HCT116 (cell line): Measurements from ENCODE around the gene LEMD1. TPM values are rescaled to one million over a fixed set of nuclear protein-coding genes. Genes with fewer than 3 reads are reported as not detected.

Experiments used
- ATAC-seq: fragments of 200-7000 bp; cut with Tn5 transposase; 2 replicates; pipeline ENCODE4 v1.9.1; 2020; ENCODE audit warnings: mild to moderate bottlenecking, moderate library complexity
- BruUV-seq: library from RNA; stranded (reverse); fragments of 400-500 nt; replicated peaks from 2 replicates; lab custom pipeline; 2021; lab: Mats Ljungman, UMichigan
- CTCF ChIA-PET: fragments of 300-600 bp; sonication (Branson Sonifier 250); formaldehyde crosslinking; loops from one replicate; lab custom pipeline; 2021; ENCODE audit warnings: antibody characterized with exemption; lab: Charles Lee
- POLR2A ChIA-PET: fragments of 300-600, 350-600 bp; sonication (Branson Sonifier 250); formaldehyde crosslinking; loops from one replicate; lab custom pipeline; 2021; ENCODE audit warnings: antibody characterized with exemption; lab: Charles Lee
- RAD21 ChIA-PET, 2 experiments: fragments of 300-600 bp; sonication (Branson Sonifier 250); formaldehyde crosslinking; loops; one replicate each; lab custom pipeline; 2023; ENCODE audit warnings: low total read pairs in 2 of 2; ENCODE audit not compliant: uncharacterized antibody in 2 of 2, unreplicated experiment in 2 of 2, low non-redundant PET in 1 of 2; lab: Charles Lee
- DNase-seq: peaks from one replicate; pipeline ENCODE4 v3.0.0-alpha.2; 2010; ENCODE audit warnings: low read depth, low spot score
- H2AFZ ChIP-seq: fragments of 200-600 bp; shearing (Covaris generic), sonication (generic); 2 replicates; pipeline ENCODE4 v1.6.1; 2017; ENCODE audit warnings: low read depth, mixed run types, mixed read lengths, antibody characterized with exemption, low read length; ENCODE audit not compliant: poor library complexity, severe bottlenecking
- H3K27ac ChIP-seq: 2 replicates; pipeline ENCODE4 v1.5.1; 2012; ENCODE audit warnings: low read depth, low read length
- H3K27me3 ChIP-seq: fragments of 200-600 bp; sonication (generic); 2 replicates; pipeline ENCODE4 v1.6.1; 2016; ENCODE audit warnings: mixed run types, low read length, mixed read lengths; ENCODE audit not compliant: insufficient read depth
- H3K36me3 ChIP-seq, 2 experiments: fragments of 200-500 bp in 1 of 2; fragments of 200-600 bp in 1 of 2; sonication (Bioruptor generic) in 1 of 2; sonication (generic) in 1 of 2; 2 replicates each; pipeline versions ENCODE4 v1.5.1 to v1.6.1; 2014 to 2016; ENCODE audit warnings: low read length in 2 of 2, inconsistent platforms in 1 of 2, mixed read lengths in 1 of 2, mixed run types in 1 of 2; ENCODE audit not compliant: insufficient read depth in 2 of 2, control insufficient read depth in 1 of 2
- H3K4me1 ChIP-seq, 2 experiments: fragments of 200-600 bp in 1 of 2; sonication (generic) in 1 of 2; 2 replicates each; pipeline versions ENCODE4 v1.5.1 to v1.6.1; 2012 to 2017; ENCODE audit warnings: low read length in 2 of 2, inconsistent platforms in 1 of 2, mild to moderate bottlenecking in 1 of 2, mixed read lengths in 1 of 2, mixed run types in 1 of 2, moderate library complexity in 1 of 2; ENCODE audit not compliant: insufficient read depth in 2 of 2, control insufficient read depth in 1 of 2
- H3K4me2 ChIP-seq: fragments of 200-600 bp; sonication (generic); 2 replicates; pipeline ENCODE4 v1.6.1; 2017; ENCODE audit warnings: mixed run types, low read length, mixed read lengths
- H3K4me3 ChIP-seq, 2 experiments: fragments of 200-600 bp in 1 of 2; sonication (generic) in 1 of 2; replicated peaks in 1 of 2; 2 replicates each; pipeline ENCODE4 v1.5.1; 2011 to 2016; ENCODE audit warnings: low read length in 2 of 2, control low read depth in 1 of 2, low read depth in 1 of 2, mild to moderate bottlenecking in 1 of 2, mixed read lengths in 1 of 2, mixed run types in 1 of 2
- H3K79me2 ChIP-seq: fragments of 200-600 bp; sonication (generic); 2 replicates; pipeline ENCODE4 v1.6.1; 2017; ENCODE audit warnings: mild to moderate bottlenecking, mixed run types, low read length, moderate library complexity, mixed read lengths; ENCODE audit not compliant: insufficient read depth
- H3K9ac ChIP-seq: fragments of 200-600 bp; sonication (generic); 2 replicates; pipeline ENCODE4 v1.6.1; 2016; ENCODE audit warnings: low read length, mixed read lengths
- H3K9me2 ChIP-seq: fragments of 200-600 bp; sonication (generic), shearing (Covaris generic); 2 replicates; pipeline ENCODE4 v1.6.1; 2017; ENCODE audit warnings: mixed run types, mild to moderate bottlenecking, moderate library complexity; ENCODE audit not compliant: insufficient read depth
- H3K9me3 ChIP-seq, 2 experiments: fragments of 200-500 bp in 1 of 2; fragments of 200-600 bp in 1 of 2; sonication (Bioruptor generic) in 1 of 2; sonication (generic) in 1 of 2; 2 replicates each; pipeline ENCODE4 v1.6.1; 2014 to 2017; ENCODE audit warnings: low read length in 2 of 2, mixed read lengths in 2 of 2, inconsistent platforms in 1 of 2, low read depth in 1 of 2, mild to moderate bottlenecking in 1 of 2, mixed run types in 1 of 2, moderate library complexity in 1 of 2; ENCODE audit not compliant: control insufficient read depth in 1 of 2, insufficient read depth in 1 of 2
- H4K20me1 ChIP-seq: fragments of 200-600 bp; sonication (generic), shearing (Covaris generic); 2 replicates; pipeline ENCODE4 v1.6.1; 2017; ENCODE audit warnings: mixed run types, mild to moderate bottlenecking, moderate library complexity; ENCODE audit not compliant: insufficient read depth
- CBX3 ChIP-seq: IDR thresholded peaks from 2 replicates; pipeline ENCODE4 v1.6.1; 2012; ENCODE audit warnings: low read depth
- EGR1 ChIP-seq: IDR thresholded peaks from 2 replicates; pipeline ENCODE4 v1.6.1; 2012; ENCODE audit warnings: low read depth
- EZH2 ChIP-seq: fragments of 200-600 bp; sonication (generic); IDR thresholded peaks from 2 replicates; pipeline ENCODE4 v1.6.1; 2017; ENCODE audit warnings: antibody characterized with exemption, mixed run types
- EZH2phosphoT487 ChIP-seq: fragments of 200-600 bp; IDR thresholded peaks from 2 replicates; pipeline ENCODE4 v1.6.1; 2018; ENCODE audit warnings: antibody characterized with exemption, borderline replicate concordance
- FOSL1 ChIP-seq: IDR thresholded peaks from 2 replicates; pipeline ENCODE4 v1.6.1; 2012; ENCODE audit warnings: low read depth
- JUND ChIP-seq: IDR thresholded peaks from 2 replicates; pipeline ENCODE4 v1.6.1; 2012
- POLR2A ChIP-seq: IDR thresholded peaks from 2 replicates; pipeline ENCODE4 v1.7.0; 2011; ENCODE audit warnings: borderline replicate concordance; ENCODE audit not compliant: insufficient read depth, insufficient read length; ENCODE audit errors: extremely low read depth
- POLR2AphosphoS5 ChIP-seq: IDR thresholded peaks from 2 replicates; pipeline ENCODE4 v1.6.1; 2011; ENCODE audit warnings: mild to moderate bottlenecking, low read depth, low read length, moderate library complexity
- SP1 ChIP-seq: IDR thresholded peaks from 2 replicates; pipeline ENCODE4 v1.6.1; 2012; ENCODE audit warnings: low read depth
- TCF7L2 ChIP-seq: IDR thresholded peaks from 2 replicates; pipeline ENCODE4 v1.7.0; 2011; ENCODE audit warnings: borderline replicate concordance, inconsistent platforms; ENCODE audit not compliant: insufficient read depth, insufficient read length; ENCODE audit errors: extremely low read depth
- YY1 ChIP-seq: IDR thresholded peaks from 2 replicates; pipeline ENCODE4 v1.6.1; 2011; ENCODE audit warnings: low read length, low read depth, moderate library complexity, mild to moderate bottlenecking; ENCODE audit not compliant: insufficient replicate concordance; ENCODE audit errors: extremely low read depth
- ZFX ChIP-seq: fragments of 450-650 bp; IDR thresholded peaks from 2 replicates; pipeline ENCODE4 v1.6.1; 2017
- ZNF274 ChIP-seq: fragments of 200-500 bp; sonication (Bioruptor generic); IDR thresholded peaks from 2 replicates; pipeline ENCODE4 v1.6.1; 2014; ENCODE audit warnings: mild to moderate bottlenecking, low read depth, low read length, inconsistent platforms
- intact Hi-C: fragments of 100-400 bp; cut with micrococcal nuclease; formaldehyde crosslinking; loops from 2 replicates; pipeline ENCODE4 v1.10.0; 2022
- total RNA-seq: library from RNA; stranded (reverse); gene quantifications from one replicate; pipeline ENCODE4 v1.2.1, GENCODE V29; 2021; ENCODE audit not compliant: unreplicated experiment
- TF ChIP-seq, protein P1 (sequence below): IDR thresholded peaks from 2 replicates; pipeline ENCODE4 v1.6.1; 2012
- TF ChIP-seq, protein P2 (sequence below): IDR thresholded peaks from 2 replicates; pipeline ENCODE4 v1.6.1; 2012; ENCODE audit warnings: low read depth
- TF ChIP-seq, protein P3 (sequence below): IDR thresholded peaks from 2 replicates; pipeline ENCODE4 v1.6.1; 2012
- TF ChIP-seq, protein P4 (sequence below), 3 experiments: fragments of 200-600 bp in 1 of 3; sonication (generic) in 1 of 3; IDR thresholded peaks in 2 of 3; conservative IDR thresholded peaks in 1 of 3; 2 replicates each; pipeline ENCODE4 v1.5.1; 2012 to 2017; ENCODE audit warnings: low read depth in 2 of 3, low read length in 2 of 3, antibody characterized with exemption in 1 of 3, borderline replicate concordance in 1 of 3, control low read depth in 1 of 3, mild to moderate bottlenecking in 1 of 3, mixed read lengths in 1 of 3, mixed run types in 1 of 3, moderate library complexity in 1 of 3; ENCODE audit not compliant: insufficient read depth in 1 of 3

LEMD1 gene
- total RNA-seq, 1 experiment from 2014 or later: 11.9 TPM

DNA sequence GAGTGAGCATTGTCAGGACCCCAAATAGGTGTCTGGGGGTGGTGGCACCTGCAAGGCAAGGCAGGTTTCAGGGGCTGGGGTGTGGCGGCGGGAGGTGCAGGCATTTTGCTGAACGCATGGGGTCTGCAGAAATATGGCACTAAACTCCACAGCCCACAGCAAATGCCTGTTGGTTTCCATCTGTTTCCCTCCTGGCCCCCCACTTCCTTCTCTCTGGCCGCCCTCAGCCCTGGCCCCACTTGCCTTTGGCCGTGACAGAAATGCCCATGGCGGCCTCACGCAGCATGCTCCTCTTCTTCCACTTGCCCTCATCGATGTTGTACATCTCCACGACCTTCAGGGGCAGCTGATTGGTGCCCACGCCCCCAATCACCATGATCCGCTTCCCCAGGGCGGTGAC, 78.9 kb downstream of the LEMD1 start:
- peaks cover 0 to 10% of the 10 kb centered on the region in 2 experiments; a peak in 2 of 4 replicates for H3K4me1 ChIP-seq
- BruUV-seq: no TSS peak
- RAD21 ChIA-PET: no interaction called here
- TF ChIP-seq, protein P1, sequence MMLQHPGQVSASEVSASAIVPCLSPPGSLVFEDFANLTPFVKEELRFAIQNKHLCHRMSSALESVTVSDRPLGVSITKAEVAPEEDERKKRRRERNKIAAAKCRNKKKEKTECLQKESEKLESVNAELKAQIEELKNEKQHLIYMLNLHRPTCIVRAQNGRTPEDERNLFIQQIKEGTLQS: no peak
- TF ChIP-seq POLR2AphosphoS5: no peak
- TF ChIP-seq JUND: no peak
- TF ChIP-seq CBX3: no peak
- TF ChIP-seq EZH2phosphoT487: no peak
- no peak for TF ChIP-seq FOSL1
- no peak for TF ChIP-seq ZNF274
- TF ChIP-seq, protein P2, sequence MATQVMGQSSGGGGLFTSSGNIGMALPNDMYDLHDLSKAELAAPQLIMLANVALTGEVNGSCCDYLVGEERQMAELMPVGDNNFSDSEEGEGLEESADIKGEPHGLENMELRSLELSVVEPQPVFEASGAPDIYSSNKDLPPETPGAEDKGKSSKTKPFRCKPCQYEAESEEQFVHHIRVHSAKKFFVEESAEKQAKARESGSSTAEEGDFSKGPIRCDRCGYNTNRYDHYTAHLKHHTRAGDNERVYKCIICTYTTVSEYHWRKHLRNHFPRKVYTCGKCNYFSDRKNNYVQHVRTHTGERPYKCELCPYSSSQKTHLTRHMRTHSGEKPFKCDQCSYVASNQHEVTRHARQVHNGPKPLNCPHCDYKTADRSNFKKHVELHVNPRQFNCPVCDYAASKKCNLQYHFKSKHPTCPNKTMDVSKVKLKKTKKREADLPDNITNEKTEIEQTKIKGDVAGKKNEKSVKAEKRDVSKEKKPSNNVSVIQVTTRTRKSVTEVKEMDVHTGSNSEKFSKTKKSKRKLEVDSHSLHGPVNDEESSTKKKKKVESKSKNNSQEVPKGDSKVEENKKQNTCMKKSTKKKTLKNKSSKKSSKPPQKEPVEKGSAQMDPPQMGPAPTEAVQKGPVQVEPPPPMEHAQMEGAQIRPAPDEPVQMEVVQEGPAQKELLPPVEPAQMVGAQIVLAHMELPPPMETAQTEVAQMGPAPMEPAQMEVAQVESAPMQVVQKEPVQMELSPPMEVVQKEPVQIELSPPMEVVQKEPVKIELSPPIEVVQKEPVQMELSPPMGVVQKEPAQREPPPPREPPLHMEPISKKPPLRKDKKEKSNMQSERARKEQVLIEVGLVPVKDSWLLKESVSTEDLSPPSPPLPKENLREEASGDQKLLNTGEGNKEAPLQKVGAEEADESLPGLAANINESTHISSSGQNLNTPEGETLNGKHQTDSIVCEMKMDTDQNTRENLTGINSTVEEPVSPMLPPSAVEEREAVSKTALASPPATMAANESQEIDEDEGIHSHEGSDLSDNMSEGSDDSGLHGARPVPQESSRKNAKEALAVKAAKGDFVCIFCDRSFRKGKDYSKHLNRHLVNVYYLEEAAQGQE: no peak
- no peak for TF ChIP-seq TCF7L2
- TF ChIP-seq, protein P3, sequence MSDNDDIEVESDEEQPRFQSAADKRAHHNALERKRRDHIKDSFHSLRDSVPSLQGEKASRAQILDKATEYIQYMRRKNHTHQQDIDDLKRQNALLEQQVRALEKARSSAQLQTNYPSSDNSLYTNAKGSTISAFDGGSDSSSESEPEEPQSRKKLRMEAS: no peak
- TF ChIP-seq ZFX: no peak
- no peak for TF ChIP-seq YY1
- no peak for TF ChIP-seq SP1
- TF ChIP-seq EZH2: no peak
- no peak for TF ChIP-seq POLR2A
- TF ChIP-seq EGR1: no peak
- TF ChIP-seq, protein P4, sequence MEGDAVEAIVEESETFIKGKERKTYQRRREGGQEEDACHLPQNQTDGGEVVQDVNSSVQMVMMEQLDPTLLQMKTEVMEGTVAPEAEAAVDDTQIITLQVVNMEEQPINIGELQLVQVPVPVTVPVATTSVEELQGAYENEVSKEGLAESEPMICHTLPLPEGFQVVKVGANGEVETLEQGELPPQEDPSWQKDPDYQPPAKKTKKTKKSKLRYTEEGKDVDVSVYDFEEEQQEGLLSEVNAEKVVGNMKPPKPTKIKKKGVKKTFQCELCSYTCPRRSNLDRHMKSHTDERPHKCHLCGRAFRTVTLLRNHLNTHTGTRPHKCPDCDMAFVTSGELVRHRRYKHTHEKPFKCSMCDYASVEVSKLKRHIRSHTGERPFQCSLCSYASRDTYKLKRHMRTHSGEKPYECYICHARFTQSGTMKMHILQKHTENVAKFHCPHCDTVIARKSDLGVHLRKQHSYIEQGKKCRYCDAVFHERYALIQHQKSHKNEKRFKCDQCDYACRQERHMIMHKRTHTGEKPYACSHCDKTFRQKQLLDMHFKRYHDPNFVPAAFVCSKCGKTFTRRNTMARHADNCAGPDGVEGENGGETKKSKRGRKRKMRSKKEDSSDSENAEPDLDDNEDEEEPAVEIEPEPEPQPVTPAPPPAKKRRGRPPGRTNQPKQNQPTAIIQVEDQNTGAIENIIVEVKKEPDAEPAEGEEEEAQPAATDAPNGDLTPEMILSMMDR (IDR thresholded peaks at IDR 0.05 in 2 of 3, conservative IDR thresholded peaks at IDR 0.05 in 1 of 3; ENCODE audit: borderline replicate concordance in 1 of 3, insufficient read depth in 1 of 3, low read depth in 2 of 3, low read length in 2 of 3): no peak
- no peak for ATAC-seq
- H3K79me2 ChIP-seq: no peaks in the 10 kb centered on the region
- no peak overlapping the region for H3K9ac ChIP-seq
- H3K27me3 ChIP-seq: no peaks in the 10 kb centered on the region
- H3K4me2 ChIP-seq: no peak overlapping the region
- H4K20me1 ChIP-seq: no peaks in the 10 kb centered on the region
- POLR2A ChIA-PET: no interaction called here
- no peak for DNase-seq
- CTCF ChIA-PET: no interaction called here
- H3K36me3 ChIP-seq: no peaks in the 10 kb centered on the region
- intact Hi-C loops: no loop called here
- no peak overlapping the region for H3K4me3 ChIP-seq
- no peaks in the 10 kb centered on the region for H3K9me3 ChIP-seq
- no peak overlapping the region for H2AFZ ChIP-seq
- H3K9me2 ChIP-seq: no peaks in the 10 kb centered on the region
- H3K27ac ChIP-seq: no peak overlapping the region
